K562 (cell line): Measurements from ENCODE around the gene AHCYL1. TPM values are rescaled to one million over a fixed set of nuclear protein-coding genes. Genes with fewer than 3 reads are reported as not detected.

Experiments used
- ATF7 ChIP-seq: fragments of 450-650 bp; IDR thresholded peaks from 2 replicates; pipeline ENCODE4 v1.7.1; 2014; ENCODE audit warnings: mild to moderate bottlenecking, moderate library complexity
- CBX2 ChIP-seq: fragments of 200-600 bp; sonication (generic); IDR thresholded peaks from one replicate; pipeline ENCODE4 v1.6.1; 2012; ENCODE audit warnings: mild to moderate bottlenecking, low read length, inconsistent platforms; ENCODE audit not compliant: insufficient read depth, poor library complexity, severe bottlenecking
- DNMT1 ChIP-seq: fragments of 450-650 bp; IDR thresholded peaks from 2 replicates; pipeline ENCODE4 v1.6.1; 2016; ENCODE audit warnings: antibody characterized with exemption, mild to moderate bottlenecking
- ETV6 ChIP-seq, 3 experiments: fragments of 150-350 bp in 1 of 3; sonication (generic) in 1 of 3; formaldehyde crosslinking in 1 of 3; IDR thresholded peaks; 2 replicates each; pipeline versions ENCODE4 v1.6.1 to v1.8.0; 2014 to 2022; ENCODE audit warnings: borderline replicate concordance in 2 of 3, low read depth in 2 of 3, antibody characterized with exemption in 1 of 3, low read length in 1 of 3, mild to moderate bottlenecking in 1 of 3, missing genetic modification reagents in 1 of 3
- FOS ChIP-seq: IDR thresholded peaks from 3 replicates; pipeline ENCODE4 v1.6.1; 2011; ENCODE audit not compliant: insufficient read length; ENCODE audit errors: extremely low read depth
- FOXA3 ChIP-seq, 2 experiments: fragments of 450-650 bp in 1 of 2; sonication (generic) in 1 of 2; formaldehyde crosslinking; IDR thresholded peaks in 1 of 2; conservative IDR thresholded peaks in 1 of 2; 2 replicates each; pipeline versions ENCODE4 v1.4.0 to v1.8.0; 2020 to 2022; ENCODE audit warnings: mild to moderate bottlenecking in 2 of 2, missing genetic modification reagents in 1 of 2
- FOXJ2 ChIP-seq: fragments of 200-800 bp; sonication (Bioruptor generic); IDR thresholded peaks from 2 replicates; pipeline ENCODE4 v1.6.1; 2016; ENCODE audit warnings: missing genetic modification characterization, missing compliant biosample characterization
- FOXK2 ChIP-seq, 2 experiments: fragments of 450-650 bp; IDR thresholded peaks in 1 of 2; conservative IDR thresholded peaks in 1 of 2; 2 replicates each; pipeline ENCODE4 v1.6.1; 2016; ENCODE audit warnings: low read depth in 2 of 2, mild to moderate bottlenecking in 1 of 2
- HCFC1 ChIP-seq: IDR thresholded peaks from 2 replicates; pipeline ENCODE4 v1.6.1; 2012; ENCODE audit warnings: low read depth, low read length, improper control_type of control experiment
- JUN ChIP-seq, 2 experiments: sonication (generic) in 1 of 2; formaldehyde crosslinking in 1 of 2; IDR thresholded peaks; 2 replicates each; pipeline versions ENCODE4 v1.6.1 to v1.8.0; 2012 to 2022; ENCODE audit warnings: borderline replicate concordance in 2 of 2, mild to moderate bottlenecking in 2 of 2, improper control_type of control experiment in 1 of 2, low read depth in 1 of 2, low read length in 1 of 2, missing genetic modification reagents in 1 of 2
- KLF10 ChIP-seq: fragments of 250-450 bp; sonication (Bioruptor Pico); IDR thresholded peaks from 2 replicates; pipeline ENCODE4 v1.6.1; 2021; ENCODE audit warnings: matching md5 sums
- NR2C1 ChIP-seq, 2 experiments: fragments of 450-650 bp; IDR thresholded peaks; 2 replicates each; pipeline ENCODE4 v1.6.1; 2017; ENCODE audit warnings: mild to moderate bottlenecking in 2 of 2, antibody characterized with exemption in 1 of 2, inconsistent platforms in 1 of 2, missing compliant biosample characterization in 1 of 2, missing genetic modification characterization in 1 of 2
- RBM34 ChIP-seq: fragments of 200-400 bp; formaldehyde crosslinking; IDR thresholded peaks from 2 replicates; pipeline ENCODE4 v1.6.1; 2018; ENCODE audit warnings: low read length, borderline replicate concordance; ENCODE audit not compliant: insufficient read depth
- RUNX1 ChIP-seq: sonication (generic); IDR thresholded peaks from 2 replicates; pipeline ENCODE4 v1.6.1; 2016; ENCODE audit warnings: antibody characterized with exemption, low read depth
- YY1 ChIP-seq, 3 experiments: IDR thresholded peaks; 2 replicates each; pipeline ENCODE4 v1.6.1; 2011; ENCODE audit warnings: low read length in 2 of 3, mild to moderate bottlenecking in 2 of 3, moderate library complexity in 2 of 3, borderline replicate concordance in 1 of 3, control low read depth in 1 of 3, low read depth in 1 of 3; ENCODE audit not compliant: insufficient read depth in 3 of 3, insufficient replicate concordance in 2 of 3, control insufficient read depth in 1 of 3, insufficient read length in 1 of 3; ENCODE audit errors: extremely low read depth in 1 of 3
- polyA plus RNA-seq, 8 experiments: library from polyadenylated mRNA; depleted of rRNA in 4 of 8; stranded (reverse) in 5 of 8; unstranded in 3 of 8; fragments of >200 nt; fragmentation: Nextera tagmentation in 2 of 8; fragmentation: Illumina TruSeq in 1 of 8; extraction: Ambion mirVana in 2 of 8; extraction: Trizol in 1 of 8; gene quantifications; 2 replicates each; pipeline versions ENCODE4 v1.2.1 to v1.2.3, GENCODE V29; 2011 to 2014; ENCODE audit warnings: inconsistent platforms in 1 of 8, missing spikeins in 1 of 8
- total RNA-seq, 7 experiments: library from RNA; depleted of rRNA in 6 of 7; stranded (reverse); fragments of >200 nt in 6 of 7; fragmentation: Illumina TruSeq in 2 of 7; extraction: Trizol in 2 of 7; gene quantifications; 2 replicates each; pipeline versions ENCODE4 v1.2.1 to v1.2.3, GENCODE V29; 2011 to 2021; ENCODE audit warnings: low replicate concordance in 1 of 7
- TF ChIP-seq, protein P1 (sequence below): fragments of 250-450 bp; sonication (Bioruptor Pico); IDR thresholded peaks from 2 replicates; pipeline ENCODE4 v1.4.0; 2020; ENCODE audit warnings: mild to moderate bottlenecking, moderate library complexity, borderline replicate concordance
- TF ChIP-seq, protein P2 (sequence below): conservative IDR thresholded peaks from 2 replicates; pipeline ENCODE4 v1.6.1; 2011; ENCODE audit warnings: low read depth, mild to moderate bottlenecking, low read length; ENCODE audit not compliant: control insufficient read depth
- TF ChIP-seq, protein P3 (sequence below): fragments of 450-650 bp; formaldehyde crosslinking; IDR thresholded peaks from 2 replicates; pipeline ENCODE4 v1.4.0; 2020; ENCODE audit warnings: mild to moderate bottlenecking, moderate library complexity
- TF ChIP-seq, protein P4 (sequence below): fragments of 250-450 bp; sonication (Bioruptor Pico); IDR thresholded peaks from 2 replicates; pipeline ENCODE4 v1.4.0; 2020; ENCODE audit warnings: borderline replicate concordance

AHCYL1 gene
- total and polyA plus RNA-seq, 9 of the 15 experiments (the other 6 are each of a cell fraction or from before 2014, with no cell fraction given), result 27.3 to 118 (median 44.5) TPM

DNA sequence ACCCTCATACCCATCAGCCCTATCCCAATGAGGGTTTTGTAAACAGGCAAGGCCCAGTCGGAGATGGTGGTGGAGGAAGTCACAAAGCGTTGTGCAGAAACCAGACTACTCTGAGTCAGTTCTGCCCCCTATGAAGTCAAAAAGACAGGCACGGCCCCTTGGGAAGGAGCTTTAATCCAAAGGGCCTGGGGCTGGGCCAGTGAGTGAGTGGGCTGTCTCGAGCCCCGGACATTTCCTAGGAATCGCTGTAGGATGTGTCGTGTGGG lies 442 bp upstream of the AHCYL1 start (continued):
- TF ChIP-seq, protein P1, sequence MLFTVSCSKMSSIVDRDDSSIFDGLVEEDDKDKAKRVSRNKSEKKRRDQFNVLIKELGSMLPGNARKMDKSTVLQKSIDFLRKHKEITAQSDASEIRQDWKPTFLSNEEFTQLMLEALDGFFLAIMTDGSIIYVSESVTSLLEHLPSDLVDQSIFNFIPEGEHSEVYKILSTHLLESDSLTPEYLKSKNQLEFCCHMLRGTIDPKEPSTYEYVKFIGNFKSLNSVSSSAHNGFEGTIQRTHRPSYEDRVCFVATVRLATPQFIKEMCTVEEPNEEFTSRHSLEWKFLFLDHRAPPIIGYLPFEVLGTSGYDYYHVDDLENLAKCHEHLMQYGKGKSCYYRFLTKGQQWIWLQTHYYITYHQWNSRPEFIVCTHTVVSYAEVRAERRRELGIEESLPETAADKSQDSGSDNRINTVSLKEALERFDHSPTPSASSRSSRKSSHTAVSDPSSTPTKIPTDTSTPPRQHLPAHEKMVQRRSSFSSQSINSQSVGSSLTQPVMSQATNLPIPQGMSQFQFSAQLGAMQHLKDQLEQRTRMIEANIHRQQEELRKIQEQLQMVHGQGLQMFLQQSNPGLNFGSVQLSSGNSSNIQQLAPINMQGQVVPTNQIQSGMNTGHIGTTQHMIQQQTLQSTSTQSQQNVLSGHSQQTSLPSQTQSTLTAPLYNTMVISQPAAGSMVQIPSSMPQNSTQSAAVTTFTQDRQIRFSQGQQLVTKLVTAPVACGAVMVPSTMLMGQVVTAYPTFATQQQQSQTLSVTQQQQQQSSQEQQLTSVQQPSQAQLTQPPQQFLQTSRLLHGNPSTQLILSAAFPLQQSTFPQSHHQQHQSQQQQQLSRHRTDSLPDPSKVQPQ, result no peak
- TF ChIP-seq FOXK2 (conservative IDR thresholded peaks at IDR 0.05 in 1 of 2, IDR thresholded peaks at IDR 0.05 in 1 of 2; ENCODE audit: low read depth in 2 of 2) (peak in 1 of 2 experiments; percentile 36; a peak in 1 of 4 replicates), CBX2 (no peak), DNMT1 (no peak), RBM34 (no peak), FOS (no peak), RUNX1 (0 out of 2 replicates have a peak, but pooled peaks have one; percentile 61), ETV6 (IDR thresholded peaks at IDR 0.05; ENCODE audit: borderline replicate concordance in 1 of 2, low read depth in 2 of 2, low read length in 1 of 2) (no peak), ETV6 (CRISPR knock-in tag; IDR thresholded peaks at IDR 0.05; ENCODE audit: borderline replicate concordance) (no peak), ATF7 (no peak), HCFC1 (no peak), JUN (IDR thresholded peaks at IDR 0.05; ENCODE audit: borderline replicate concordance, low read depth, low read length) (no peak), JUN (CRISPR knock-in tag; IDR thresholded peaks at IDR 0.05; ENCODE audit: borderline replicate concordance) (peak; percentile 47; the same call in 1 of the 2 replicates), FOXJ2 (tag) (no peak), NR2C1 (IDR thresholded peaks at IDR 0.05) (no peak), NR2C1 (tag; IDR thresholded peaks at IDR 0.05) (no peak), KLF10 (CRISPR knock-in tag) (no peak), YY1 (IDR thresholded peaks at IDR 0.05; ENCODE audit: borderline replicate concordance in 1 of 3, control insufficient read depth in 1 of 3, extremely low read depth in 1 of 3, insufficient read depth in 3 of 3, insufficient read length in 1 of 3, insufficient replicate concordance in 2 of 3, low read depth in 1 of 3, low read length in 2 of 3) (no peak), FOXA3 (CRISPR knock-in tag; conservative IDR thresholded peaks at IDR 0.05 in 1 of 2, IDR thresholded peaks at IDR 0.05 in 1 of 2) (peak in 1 of 2 experiments; percentile 52; a peak in 1 of 4 replicates)
- TF ChIP-seq, protein P2, sequence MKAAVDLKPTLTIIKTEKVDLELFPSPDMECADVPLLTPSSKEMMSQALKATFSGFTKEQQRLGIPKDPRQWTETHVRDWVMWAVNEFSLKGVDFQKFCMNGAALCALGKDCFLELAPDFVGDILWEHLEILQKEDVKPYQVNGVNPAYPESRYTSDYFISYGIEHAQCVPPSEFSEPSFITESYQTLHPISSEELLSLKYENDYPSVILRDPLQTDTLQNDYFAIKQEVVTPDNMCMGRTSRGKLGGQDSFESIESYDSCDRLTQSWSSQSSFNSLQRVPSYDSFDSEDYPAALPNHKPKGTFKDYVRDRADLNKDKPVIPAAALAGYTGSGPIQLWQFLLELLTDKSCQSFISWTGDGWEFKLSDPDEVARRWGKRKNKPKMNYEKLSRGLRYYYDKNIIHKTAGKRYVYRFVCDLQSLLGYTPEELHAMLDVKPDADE, result no peak
- TF ChIP-seq, protein P3, sequence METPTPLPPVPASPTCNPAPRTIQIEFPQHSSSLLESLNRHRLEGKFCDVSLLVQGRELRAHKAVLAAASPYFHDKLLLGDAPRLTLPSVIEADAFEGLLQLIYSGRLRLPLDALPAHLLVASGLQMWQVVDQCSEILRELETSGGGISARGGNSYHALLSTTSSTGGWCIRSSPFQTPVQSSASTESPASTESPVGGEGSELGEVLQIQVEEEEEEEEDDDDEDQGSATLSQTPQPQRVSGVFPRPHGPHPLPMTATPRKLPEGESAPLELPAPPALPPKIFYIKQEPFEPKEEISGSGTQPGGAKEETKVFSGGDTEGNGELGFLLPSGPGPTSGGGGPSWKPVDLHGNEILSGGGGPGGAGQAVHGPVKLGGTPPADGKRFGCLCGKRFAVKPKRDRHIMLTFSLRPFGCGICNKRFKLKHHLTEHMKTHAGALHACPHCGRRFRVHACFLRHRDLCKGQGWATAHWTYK (CRISPR knock-in tag), result no peak
- TF ChIP-seq, protein P4, sequence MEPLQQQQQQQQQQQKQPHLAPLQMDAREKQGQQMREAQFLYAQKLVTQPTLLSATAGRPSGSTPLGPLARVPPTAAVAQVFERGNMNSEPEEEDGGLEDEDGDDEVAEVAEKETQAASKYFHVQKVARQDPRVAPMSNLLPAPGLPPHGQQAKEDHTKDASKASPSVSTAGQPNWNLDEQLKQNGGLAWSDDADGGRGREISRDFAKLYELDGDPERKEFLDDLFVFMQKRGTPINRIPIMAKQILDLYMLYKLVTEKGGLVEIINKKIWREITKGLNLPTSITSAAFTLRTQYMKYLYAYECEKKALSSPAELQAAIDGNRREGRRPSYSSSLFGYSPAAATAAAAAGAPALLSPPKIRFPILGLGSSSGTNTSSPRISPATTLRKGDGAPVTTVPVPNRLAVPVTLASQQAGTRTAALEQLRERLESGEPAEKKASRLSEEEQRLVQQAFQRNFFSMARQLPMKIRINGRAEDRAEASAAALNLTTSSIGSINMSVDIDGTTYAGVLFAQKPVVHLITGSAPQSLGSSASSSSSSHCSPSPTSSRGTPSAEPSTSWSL (CRISPR knock-in tag), result no peak
